Activated naive CD4-positive, alpha-beta T cell treated with anti-CD3 and anti-CD28 coated beads, Interleukin-2, amount 50 U/mL, for 72 hours (primary cell): ENCODE results near the gene PCYT2. TPM values are rescaled to one million over a fixed set of nuclear protein-coding genes. Genes with fewer than 3 reads are reported as not detected.

ENCODE experiments used
- ATAC-seq, 2 donors: fragments of 150-1000 bp; cut with Tn5 transposase; 2 replicates each; pipeline ENCODE4 v1.10.0; 2021; ENCODE audit warnings: mild to moderate bottlenecking in 2 of 2, moderate library complexity in 2 of 2
- DNase-seq, 2 donors: peaks; one replicate each; pipeline ENCODE4 v3.0.0; 2021 to 2022; ENCODE audit warnings: low spot score in 2 of 2
- H3K27ac Mint-ChIP-seq, 2 donors: one replicate each; pipeline ENCODE4 v1.8.0; 2022; ENCODE audit warnings: mild to moderate bottlenecking in 2 of 2, mixed read lengths in 2 of 2
- H3K36me3 Mint-ChIP-seq, 2 donors: one replicate each; pipeline ENCODE4 v1.8.0; 2022; ENCODE audit warnings: mixed read lengths in 2 of 2
- H3K9me3 Mint-ChIP-seq, 2 donors: one replicate each; pipeline ENCODE4 v1.8.0; 2022; ENCODE audit warnings: mixed read lengths in 2 of 2
- total RNA-seq, 2 donors: library from RNA; stranded (reverse); gene quantifications; one replicate each; pipeline ENCODE4 v1.2.3, GENCODE V29; 2022

The PCYT2 gene
- total RNA-seq, 2 donors from 2014 or later: 16.4 to 20.1 TPM

- DNase-seq: no peak
- ATAC-seq: peak; percentile 8 to 29
- Mint-ChIP-seq H3K9me3 (no peaks in the 10 kb centered on the region), H3K27ac (peak overlapping the region in 1 of 2 donors; percentile 65), H3K36me3 (peaks cover 32 to 35% of the 10 kb centered on the region in 2 donors)
Measured at GRCh38 chr17:81884520-81884919, 26.7 kb downstream of the PCYT2 start.

GRCh38 chr17:81879121-81879520 lies 32.1 kb downstream of the PCYT2 start:
- no peak for ATAC-seq
- Mint-ChIP-seq H3K36me3 (peaks cover 5 to 8% of the 10 kb centered on the region in 2 donors), H3K9me3 (no peaks in the 10 kb centered on the region), H3K27ac (no peak overlapping the region)
- DNase-seq: no peak

GRCh38 chr17:81878294-81878693 lies 32.9 kb downstream of the PCYT2 start:
- no peaks in the 10 kb centered on the region for H3K9me3 Mint-ChIP-seq
- no peak overlapping the region for H3K27ac Mint-ChIP-seq
- DNase-seq (no peak), ATAC-seq (no peak)
- peaks cover 5 to 8% of the 10 kb centered on the region in 2 donors for H3K36me3 Mint-ChIP-seq

GRCh38 chr17:81877569-81877968 lies 33.6 kb downstream of the PCYT2 start:
- Mint-ChIP-seq H3K27ac (no peak overlapping the region), H3K36me3 (peaks cover 8 to 9% of the 10 kb centered on the region in 2 donors), H3K9me3 (no peaks in the 10 kb centered on the region)
- DNase-seq (no peak), ATAC-seq (no peak)

- peaks cover 16 to 22% of the 10 kb centered on the region in 2 donors for H3K36me3 Mint-ChIP-seq
- H3K27ac Mint-ChIP-seq: peak overlapping the region; percentile 96 to 97
- peak in 1 of 2 donors; percentile 49 for ATAC-seq
- H3K9me3 Mint-ChIP-seq: no peaks in the 10 kb centered on the region
- DNase-seq: peak; percentile 97
Measured at GRCh38 chr17:81871387-81872230, 39.6 kb downstream of the PCYT2 start.

GRCh38 chr17:81870981-81871386 lies 40.2 kb downstream of the PCYT2 start, which contains the start of gene ARHGDIA:
TSS of gene ARHGDIA (minus strand) at chr17:81871337. CDS start at chr17:81869930, 1,407 bp downstream.
- ATAC-seq: peak; percentile 71 to 73
- H3K27ac Mint-ChIP-seq: peak within 1 kb of the TSS; percentile 97
- H3K9me3 Mint-ChIP-seq: no peaks in the 10 kb centered on the region
- peaks cover 16 to 22% of the 10 kb centered on the region in 2 donors for H3K36me3 Mint-ChIP-seq
- no peak for DNase-seq

- ATAC-seq (peak; percentile 31 to 40), DNase-seq (peak in 1 of 2 donors; percentile 53)
- Mint-ChIP-seq H3K36me3 (peaks cover 16 to 22% of the 10 kb centered on the region in 2 donors), H3K9me3 (no peaks in the 10 kb centered on the region), H3K27ac (peak overlapping the region; percentile 97)
Measured at GRCh38 chr17:81870131-81870980, 40.8 kb downstream of the PCYT2 start.

GRCh38 chr17:81869221-81870130 lies 41.7 kb downstream of the PCYT2 start:
- ATAC-seq (no peak), DNase-seq (peak in 1 of 2 donors; percentile 70)
- H3K36me3 Mint-ChIP-seq: peaks cover 16 to 22% of the 10 kb centered on the region in 2 donors
- H3K9me3 Mint-ChIP-seq: no peaks in the 10 kb centered on the region
- peak overlapping the region; percentile 92 to 97 for H3K27ac Mint-ChIP-seq

GRCh38 chr17:81868674-81869220 lies 42.5 kb downstream of the PCYT2 start:
- no peak for DNase-seq
- H3K27ac Mint-ChIP-seq: peak overlapping the region in 1 of 2 donors; percentile 97
- H3K36me3 Mint-ChIP-seq: peaks cover 17 to 22% of the 10 kb centered on the region in 2 donors
- no peak for ATAC-seq
- no peaks in the 10 kb centered on the region for H3K9me3 Mint-ChIP-seq

GRCh38 chr17:81867991-81868673 lies 43.1 kb downstream of the PCYT2 start:
- Mint-ChIP-seq H3K36me3 (peaks cover 23 to 26% of the 10 kb centered on the region in 2 donors), H3K9me3 (no peaks in the 10 kb centered on the region), H3K27ac (peak overlapping the region; percentile 72 to 82)
- ATAC-seq (no peak), DNase-seq (no peak)

GRCh38 chr17:81867170-81867990 lies 43.8 kb downstream of the PCYT2 start:
- H3K36me3 Mint-ChIP-seq: peaks cover 27 to 30% of the 10 kb centered on the region in 2 donors
- H3K27ac Mint-ChIP-seq: peak overlapping the region; percentile 82 to 85
- peak in 1 of 2 donors; percentile 28 for DNase-seq
- ATAC-seq: no peak
- H3K9me3 Mint-ChIP-seq: no peaks in the 10 kb centered on the region

GRCh38 chr17:81866440-81867169 lies 44.6 kb downstream of the PCYT2 start:
- Mint-ChIP-seq H3K27ac (peak overlapping the region; percentile 82 to 85), H3K36me3 (peaks cover 20 to 28% of the 10 kb centered on the region in 2 donors), H3K9me3 (no peaks in the 10 kb centered on the region)
- ATAC-seq: no peak
- no peak for DNase-seq

GRCh38 chr17:81865733-81866439 lies 45.3 kb downstream of the PCYT2 start:
- no peaks in the 10 kb centered on the region for H3K9me3 Mint-ChIP-seq
- DNase-seq (no peak), ATAC-seq (no peak)
- H3K36me3 Mint-ChIP-seq: peaks cover 25 to 31% of the 10 kb centered on the region in 2 donors
- H3K27ac Mint-ChIP-seq: peak overlapping the region; percentile 77 to 82
